PC-9 (cell line): ENCODE measurements around the gene TRAF1.

Experiments used
- EZH2 ChIP-seq: fragments of 200-600 bp; sonication (generic); IDR thresholded peaks from 2 replicates; pipeline ENCODE4 v1.8.0; 2017; ENCODE audit warnings: antibody characterized with exemption, low read depth
- TF ChIP-seq, protein P1 (sequence below): fragments of 200-600 bp; sonication (generic); conservative IDR thresholded peaks from 2 replicates; pipeline ENCODE4 v1.6.1; 2017; ENCODE audit warnings: mixed run types, antibody characterized with exemption, mild to moderate bottlenecking, moderate library complexity

GRCh38 chr9:120949290-120949689 is 22.7 kb upstream of the TRAF1 start:
- TF ChIP-seq, protein P1, sequence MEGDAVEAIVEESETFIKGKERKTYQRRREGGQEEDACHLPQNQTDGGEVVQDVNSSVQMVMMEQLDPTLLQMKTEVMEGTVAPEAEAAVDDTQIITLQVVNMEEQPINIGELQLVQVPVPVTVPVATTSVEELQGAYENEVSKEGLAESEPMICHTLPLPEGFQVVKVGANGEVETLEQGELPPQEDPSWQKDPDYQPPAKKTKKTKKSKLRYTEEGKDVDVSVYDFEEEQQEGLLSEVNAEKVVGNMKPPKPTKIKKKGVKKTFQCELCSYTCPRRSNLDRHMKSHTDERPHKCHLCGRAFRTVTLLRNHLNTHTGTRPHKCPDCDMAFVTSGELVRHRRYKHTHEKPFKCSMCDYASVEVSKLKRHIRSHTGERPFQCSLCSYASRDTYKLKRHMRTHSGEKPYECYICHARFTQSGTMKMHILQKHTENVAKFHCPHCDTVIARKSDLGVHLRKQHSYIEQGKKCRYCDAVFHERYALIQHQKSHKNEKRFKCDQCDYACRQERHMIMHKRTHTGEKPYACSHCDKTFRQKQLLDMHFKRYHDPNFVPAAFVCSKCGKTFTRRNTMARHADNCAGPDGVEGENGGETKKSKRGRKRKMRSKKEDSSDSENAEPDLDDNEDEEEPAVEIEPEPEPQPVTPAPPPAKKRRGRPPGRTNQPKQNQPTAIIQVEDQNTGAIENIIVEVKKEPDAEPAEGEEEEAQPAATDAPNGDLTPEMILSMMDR: no peak
- no peak for TF ChIP-seq EZH2
